RKO (cell line): Measurements from ENCODE around the gene IFI27L1.

ENCODE experiments used
- DNase-seq: peaks from one replicate; pipeline ENCODE4 v3.0.0-alpha.2; 2016; ENCODE audit warnings: low spot score

The IFI27L1 gene

DNA sequence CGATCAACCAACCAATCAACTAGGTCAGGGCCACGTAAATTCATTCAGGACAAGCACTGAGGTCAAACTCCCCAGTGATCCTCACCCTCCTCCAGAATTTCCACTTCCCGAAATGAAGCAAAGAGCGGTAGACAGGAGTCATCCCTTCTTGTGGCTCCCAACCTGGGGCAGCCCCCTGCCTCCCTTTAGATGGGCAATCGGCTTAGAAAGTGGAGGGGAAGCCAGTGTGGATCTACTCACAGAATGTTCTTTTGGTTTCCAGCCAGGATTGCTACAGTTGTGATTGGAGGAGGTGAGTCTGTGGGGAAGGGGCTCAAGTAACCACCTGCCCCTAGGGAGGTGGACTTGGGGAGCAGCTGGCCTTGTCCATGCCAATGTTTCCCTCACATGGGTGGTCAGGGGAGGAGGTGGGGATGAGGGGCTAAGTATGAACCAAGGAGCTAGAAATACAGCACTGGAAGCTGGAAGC, 33.5 kb downstream of the IFI27L1 start:
- DNase-seq = no peak

DNA sequence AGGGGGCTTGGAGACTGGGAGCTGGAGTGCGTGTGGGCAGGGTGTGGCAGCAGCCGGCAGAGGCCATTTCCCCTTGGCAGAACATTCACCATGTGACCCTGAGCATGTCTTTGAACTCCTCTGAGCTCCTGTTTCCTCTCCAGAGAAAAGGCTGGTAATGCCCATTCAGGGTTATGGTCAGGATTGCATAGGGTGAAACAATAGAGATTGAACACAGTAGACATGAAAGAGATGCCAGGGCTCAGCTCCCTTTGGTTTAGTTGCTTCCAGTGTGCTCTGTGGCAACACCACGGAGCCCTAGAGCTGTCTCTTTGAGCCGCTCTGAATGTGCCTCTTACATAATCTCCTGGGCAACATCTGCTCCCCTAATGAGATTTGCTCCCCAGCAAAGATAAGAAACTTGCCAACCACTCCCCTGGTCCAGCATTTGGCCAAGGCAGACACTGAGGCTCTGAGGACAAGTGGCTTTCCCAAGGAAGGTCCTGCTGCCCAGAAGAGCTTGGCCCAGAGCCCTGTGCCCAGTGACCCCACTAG, 34.0 kb downstream of the IFI27L1 start:
- DNase-seq = no peak

DNA sequence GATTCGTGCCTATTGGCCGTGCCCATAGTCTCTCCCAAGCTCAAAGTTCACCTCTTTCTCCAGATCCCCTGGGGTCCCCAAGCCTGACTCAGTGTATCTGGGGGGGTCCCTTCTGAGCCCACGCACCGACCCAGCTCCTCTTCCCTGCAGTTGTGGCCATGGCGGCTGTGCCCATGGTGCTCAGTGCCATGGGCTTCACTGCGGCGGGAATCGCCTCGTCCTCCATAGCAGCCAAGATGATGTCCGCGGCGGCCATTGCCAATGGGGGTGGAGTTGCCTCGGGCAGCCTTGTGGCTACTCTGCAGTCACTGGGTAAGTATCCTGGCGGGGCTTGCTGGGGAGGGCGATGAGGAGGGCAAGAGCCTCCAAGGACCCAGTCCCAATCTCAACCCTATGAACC, 34.5 kb downstream of the IFI27L1 start:
- DNase-seq = no peak

DNA sequence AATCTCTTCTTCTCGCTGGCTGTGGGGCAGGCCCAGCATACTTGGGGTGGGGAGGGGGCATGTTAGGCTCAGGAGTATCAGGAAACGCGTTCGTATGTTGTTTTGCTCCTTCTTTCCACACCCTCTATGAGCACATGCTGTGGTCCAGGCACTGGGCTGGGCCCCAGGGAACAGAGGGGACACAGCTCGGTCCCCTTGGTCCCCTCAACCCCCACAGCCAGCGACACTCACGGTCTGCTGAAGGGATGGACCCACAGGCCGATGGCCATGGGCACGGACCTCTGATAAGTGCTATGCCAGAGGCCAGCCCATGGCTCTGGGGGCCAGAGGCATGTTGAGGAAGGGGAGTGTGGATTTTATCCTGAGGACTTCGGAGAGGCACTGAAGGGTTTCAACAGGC, 35.6 kb downstream of the IFI27L1 start:
- DNase-seq = no peak

DNA sequence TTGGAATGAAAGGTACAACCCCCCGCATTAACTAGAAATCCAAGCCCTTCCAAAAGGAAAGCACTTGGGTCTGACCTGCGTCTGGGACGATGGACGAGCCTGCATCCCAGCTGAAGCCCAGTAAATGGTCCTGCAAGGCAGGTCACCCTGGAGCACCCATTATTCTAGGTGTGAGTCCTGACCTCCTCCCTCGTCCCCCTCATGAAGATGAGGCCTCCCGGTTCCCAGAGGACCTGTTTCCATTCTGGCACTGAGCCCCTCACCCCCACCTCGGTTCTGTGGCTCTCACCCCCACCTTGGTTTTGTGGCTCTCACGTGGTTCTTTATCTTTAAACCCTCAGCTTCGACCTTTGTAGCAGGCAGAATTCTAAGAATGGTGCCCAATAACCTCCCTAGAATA, 36.7 kb downstream of the IFI27L1 start:
- DNase-seq = no peak

DNA sequence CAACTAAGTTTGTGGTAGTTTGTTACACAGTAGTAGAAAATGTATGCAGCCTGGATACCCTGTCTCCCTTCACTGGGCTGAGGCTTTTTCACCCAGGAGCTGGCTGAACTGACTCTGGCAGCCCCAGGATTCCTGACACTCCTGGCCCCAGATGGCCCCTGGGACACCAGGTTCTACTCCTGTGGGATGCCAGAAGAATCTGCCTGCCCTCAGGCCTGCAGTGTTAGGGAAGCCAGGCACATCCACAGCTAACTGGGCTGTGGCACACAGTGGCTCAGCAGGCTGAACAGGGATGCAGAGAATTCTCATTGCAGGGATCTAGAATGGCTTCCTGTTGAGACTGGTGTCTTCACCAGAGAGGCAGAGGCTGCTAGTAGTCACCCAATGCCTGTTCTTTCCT, 38.0 kb downstream of the IFI27L1 start:
- DNase-seq = no peak

DNA sequence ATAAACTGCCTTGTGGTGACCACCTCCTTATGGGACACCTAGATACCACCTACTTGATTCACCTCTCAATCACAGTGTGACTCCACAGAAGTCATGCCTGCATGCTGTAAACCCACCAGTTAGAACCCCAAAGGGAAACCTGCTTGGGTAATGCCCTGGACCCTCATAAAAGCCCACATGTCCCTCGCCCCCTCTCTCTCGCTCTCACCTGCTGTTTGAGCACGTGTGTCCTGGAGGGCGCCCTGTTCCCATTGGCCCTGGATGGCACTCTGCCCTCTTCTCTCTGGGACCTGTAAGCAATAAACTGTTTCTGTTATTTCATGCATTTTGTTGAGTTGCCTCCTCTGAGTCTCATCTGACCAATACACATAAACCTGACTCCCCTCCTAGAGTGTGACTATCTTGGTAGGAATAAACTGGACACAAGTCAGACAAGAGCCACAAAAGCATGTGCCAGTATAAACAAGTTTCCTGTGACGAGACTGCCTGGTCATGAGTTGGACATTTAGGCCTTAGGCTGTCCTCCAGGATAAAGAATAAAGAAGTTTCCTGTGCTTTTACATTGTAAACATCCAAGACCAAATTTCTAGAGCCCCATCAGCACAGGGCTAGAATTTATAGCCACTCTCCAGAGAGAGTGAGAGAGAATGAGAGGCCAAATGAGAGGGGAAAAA, 39.7 kb downstream of the IFI27L1 start:
- no peak for DNase-seq

DNA sequence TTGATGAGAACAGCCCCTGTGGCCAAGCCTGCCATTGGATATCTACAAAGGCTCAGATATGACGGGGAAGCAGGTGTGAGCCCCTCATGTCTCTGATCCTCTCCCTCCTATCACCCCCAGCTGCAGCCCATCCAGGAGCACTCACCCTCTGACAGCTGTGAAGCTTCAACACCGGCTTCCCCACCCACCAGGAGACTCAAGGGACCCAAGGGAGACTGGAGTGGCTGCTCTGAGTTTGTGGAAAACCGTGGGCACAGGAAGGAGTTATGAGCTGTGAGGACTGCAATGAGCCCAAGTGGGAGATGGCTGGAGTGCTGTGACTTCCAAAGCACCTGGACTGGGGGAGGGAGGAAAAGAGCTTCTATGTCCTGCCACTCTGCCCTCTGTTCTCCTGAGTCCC, 40.4 kb downstream of the IFI27L1 start:
- DNase-seq = no peak

DNA sequence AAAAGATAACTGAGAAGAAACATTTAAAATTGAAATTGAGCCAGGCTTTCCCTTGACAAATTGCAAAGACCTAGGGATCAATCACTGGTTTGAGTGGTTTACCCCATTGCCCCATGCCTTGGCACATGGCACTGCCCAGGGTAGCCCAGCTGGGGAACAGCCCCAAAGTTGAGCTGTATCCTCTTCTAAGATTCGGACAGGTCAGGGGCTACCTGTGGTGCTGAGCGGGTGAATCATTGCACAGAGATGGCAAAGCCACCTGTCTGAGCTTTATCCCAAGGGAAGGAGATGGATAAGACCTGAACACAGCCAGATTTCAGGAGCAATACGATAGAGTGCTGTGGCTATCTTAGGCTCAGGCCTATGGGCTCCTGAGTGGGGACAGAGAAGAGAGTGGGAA, 41.3 kb downstream of the IFI27L1 start:
- DNase-seq = no peak

DNA sequence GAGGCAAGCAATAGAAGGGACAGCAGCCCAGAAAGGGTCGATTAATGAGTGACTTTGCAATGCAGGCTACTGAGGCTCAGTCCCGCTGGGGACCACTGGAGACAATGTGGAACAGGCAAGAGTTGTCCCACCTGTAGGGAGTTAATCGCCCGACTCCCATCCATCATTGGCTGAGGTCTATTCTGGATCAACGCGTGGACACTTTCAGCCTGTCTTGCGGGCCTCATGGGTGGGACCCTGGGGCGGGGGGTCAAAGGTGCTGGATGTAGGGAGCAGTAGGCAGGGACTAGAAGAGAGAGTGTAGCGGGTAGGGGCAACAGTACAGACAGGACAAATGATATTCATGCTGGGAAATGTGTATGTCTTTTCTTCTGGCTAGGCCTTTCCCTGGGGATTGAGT, 42.2 kb downstream of the IFI27L1 start:
- DNase-seq = no peak

DNA sequence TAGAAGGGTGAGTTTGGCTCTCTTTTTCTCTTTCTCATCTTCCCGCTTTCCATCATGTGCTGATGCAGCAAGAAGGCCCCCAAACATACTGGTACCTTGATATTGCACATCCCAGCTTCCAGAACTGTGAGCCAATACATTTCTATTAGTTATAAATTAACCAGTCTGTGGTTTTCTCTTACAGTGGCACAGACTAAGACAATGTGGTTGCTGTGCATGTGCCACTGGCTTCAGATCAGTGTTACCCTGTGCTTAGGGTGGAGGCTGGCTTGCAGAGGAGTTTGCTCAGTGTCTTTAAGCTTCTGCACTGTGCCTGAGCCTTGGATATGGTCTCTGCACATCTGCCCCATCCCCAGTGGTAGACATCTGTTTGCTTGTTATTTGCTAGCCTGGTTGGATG, 42.8 kb downstream of the IFI27L1 start:
- DNase-seq = no peak

DNA sequence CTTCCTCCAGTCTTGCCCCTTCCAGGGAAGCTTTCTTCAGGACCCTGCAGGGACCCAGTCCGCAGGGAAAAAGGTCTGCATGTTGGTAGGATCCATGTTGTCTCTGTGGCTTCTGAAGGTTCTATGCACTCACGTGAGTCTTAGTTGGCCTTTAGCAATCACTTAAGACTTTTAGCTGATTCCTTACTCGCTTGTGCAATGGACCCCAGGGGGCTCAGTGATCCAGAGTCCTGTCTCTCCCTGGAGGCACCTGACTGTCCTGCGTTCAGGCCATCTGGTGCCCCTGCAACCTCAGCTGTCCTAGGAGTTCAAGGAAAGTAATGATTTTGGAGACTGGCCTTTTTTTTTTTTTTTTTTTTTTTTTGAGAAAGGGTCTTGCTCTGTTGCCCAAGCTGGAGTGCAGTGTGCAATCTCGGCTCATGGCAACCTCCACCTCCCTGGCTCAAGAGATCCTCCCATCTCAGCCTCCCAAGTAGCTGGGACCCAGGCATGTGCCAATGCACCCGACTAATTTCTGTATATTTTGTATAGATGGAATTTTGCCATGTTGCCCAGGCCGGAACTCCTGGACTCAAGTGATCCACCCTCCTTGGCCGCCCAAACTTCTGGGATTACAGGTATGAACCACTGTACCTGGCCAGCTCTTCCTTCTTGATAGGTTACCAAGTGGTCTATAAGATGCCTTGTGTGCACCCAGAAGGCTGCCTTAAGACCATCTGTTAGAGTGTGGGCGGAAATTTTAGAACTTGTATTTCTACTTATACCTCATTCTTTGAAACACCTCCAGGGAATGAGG, 43.7 kb downstream of the IFI27L1 start:
- DNase-seq = no peak

DNA sequence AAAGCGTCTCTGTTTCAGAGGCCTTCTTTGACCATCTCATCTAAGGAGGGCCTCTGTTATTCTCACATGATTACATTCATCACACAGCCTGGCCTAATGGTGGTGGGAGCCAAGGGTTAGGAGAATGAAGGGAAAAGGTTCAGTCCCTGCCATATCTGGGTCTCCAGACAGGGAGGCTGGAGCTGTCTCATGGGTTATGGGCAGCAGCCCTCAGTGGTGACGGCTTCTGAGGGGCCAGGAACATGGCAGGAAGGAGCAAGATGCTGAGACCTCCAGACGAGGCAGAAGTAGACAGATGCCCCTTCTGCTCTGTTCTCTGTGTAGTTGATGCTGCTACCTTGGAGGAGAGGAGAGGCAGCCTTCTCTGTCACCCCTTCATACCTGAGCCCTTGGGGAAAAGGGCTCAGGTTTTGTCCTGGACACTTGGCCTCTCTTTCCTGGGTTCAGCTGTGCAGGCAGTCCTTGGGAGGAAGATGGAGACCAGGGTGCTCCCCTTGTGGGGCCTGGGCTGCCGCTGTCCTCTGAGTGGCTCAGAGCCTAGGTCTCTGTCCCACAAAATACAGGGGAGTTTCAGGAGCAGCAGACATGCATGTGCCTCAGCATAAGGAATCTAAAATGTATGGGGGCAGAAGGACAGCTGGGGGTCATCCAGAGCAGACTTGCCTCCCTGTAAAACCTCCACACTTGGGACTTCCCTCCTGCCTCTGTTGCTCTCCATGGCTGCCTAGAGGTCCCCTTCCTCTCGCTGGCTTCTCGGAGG, 44.7 kb downstream of the IFI27L1 start:
- DNase-seq = no peak

DNA sequence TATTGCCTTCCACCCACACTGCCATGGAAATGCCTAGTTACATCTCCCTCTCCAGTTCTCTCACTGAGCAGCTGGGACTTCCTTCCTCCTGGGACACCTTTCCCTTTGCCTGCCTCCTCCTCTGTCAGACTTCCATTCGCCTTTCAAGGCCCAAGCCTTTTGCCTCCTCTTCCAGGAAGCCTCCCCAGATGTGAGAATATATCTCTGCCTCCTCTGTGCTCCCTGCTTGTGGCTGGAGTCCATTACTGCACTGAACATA, 45.2 kb downstream of the IFI27L1 start:
- DNase-seq = no peak

DNA sequence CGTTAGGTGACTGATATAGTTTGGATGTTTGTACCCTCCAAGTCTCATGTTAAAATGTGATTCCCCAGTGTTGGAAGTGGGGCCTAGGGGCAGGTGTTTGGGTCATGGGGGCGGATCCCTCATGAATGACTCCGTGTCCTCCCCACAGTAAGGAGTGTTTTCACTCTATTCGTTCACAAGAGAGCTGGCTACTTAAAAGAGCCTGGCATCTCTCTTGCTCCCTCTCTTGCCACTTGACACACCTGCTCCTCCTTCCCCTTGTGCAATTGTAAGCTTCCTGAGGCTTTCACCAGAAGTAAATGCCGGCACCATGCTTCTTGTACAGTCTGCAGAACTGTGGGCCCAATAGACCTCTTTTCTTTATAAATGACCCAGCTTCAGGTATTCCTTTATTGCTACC, 45.7 kb downstream of the IFI27L1 start:
- DNase-seq = no peak

DNA sequence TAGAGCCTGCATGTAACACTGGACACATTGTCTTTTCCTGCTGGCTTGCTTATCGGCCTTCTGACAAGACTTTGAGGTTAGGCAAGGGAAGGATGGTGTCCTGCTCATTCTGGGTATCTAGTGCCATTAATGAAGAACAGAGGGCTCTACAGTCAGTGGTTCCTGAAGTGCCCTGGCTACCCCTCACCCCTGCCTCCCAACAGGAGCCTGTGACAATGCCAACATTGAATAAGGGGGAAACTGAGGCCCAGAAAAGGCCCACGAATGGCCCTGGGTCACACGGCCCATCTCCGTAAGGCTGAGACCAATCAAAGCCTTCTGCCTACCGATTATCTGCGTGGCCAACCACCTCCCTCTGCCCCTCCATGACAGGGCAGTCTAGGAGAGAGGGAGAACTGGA, 46.2 kb downstream of the IFI27L1 start:
- DNase-seq = no peak

DNA sequence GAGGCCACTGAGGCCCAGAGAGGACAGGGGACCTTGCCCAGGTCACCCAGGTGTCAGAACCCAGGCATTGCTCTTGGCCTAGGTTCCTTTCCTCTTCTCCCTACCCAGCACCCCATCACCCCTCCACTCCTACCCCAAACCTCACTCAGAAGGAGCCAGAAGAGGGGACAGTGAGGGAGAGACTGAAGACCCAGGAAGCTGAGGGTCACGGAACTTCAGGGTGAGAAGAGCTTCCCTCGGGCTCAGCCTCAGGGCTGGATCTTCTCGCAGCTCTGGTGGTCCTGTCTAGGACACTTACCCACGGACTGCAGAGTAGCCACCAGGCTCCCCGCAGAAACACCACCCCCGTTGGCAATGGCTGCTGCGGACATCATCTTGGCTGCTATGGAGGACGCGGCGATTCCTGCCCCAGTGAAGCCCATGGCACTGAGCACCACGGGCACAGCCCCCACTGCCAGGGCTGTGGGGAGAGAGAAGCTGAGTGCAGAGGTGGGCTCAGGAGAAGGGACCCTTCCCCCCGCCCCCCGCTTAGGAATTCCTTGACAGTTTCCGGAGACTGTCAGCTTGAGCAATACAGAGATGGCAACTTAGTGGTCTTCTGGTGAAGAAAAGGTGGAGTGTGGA, 47.2 kb downstream of the IFI27L1 start:
- DNase-seq = no peak

DNA sequence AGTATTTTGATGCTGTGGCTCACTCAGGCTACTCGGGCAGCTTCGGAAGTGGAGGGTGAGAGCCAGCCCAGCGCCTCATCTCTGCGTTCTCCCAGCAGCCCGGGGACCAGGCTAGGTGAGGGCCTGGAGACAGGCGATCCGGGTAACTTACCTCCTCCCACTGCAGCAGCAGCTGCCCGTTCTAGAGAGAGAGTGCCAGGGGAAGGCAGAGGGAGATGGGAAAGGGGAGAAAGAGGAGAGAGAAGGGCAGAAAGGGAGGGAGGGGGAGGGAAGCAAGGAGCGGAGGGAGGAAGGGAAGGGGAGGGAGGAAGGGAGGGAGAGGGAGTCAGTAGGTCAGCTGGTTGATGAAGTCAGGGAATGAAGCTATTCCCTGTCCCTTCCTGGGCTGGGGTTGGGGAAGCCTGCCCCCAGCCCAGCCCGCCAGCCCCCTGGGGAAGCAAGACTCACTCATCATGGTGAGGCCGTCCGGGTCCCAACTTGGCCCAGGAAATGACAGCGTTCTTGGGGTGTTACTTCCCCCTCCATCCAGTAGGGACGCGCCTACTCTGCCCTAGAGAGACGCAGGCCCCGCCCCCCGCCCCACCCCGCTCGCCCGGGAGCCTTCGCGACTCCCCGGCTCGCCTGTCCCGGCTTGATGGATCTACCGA, 48.1 kb downstream of the IFI27L1 start, which contains the start of gene IFI27L2:
TSS of gene IFI27L2 (minus strand) at position 494 of the 647 bp plus-strand sequence. CDS start at position 454, 40 bp downstream.
- peak; percentile 88 for DNase-seq

DNA sequence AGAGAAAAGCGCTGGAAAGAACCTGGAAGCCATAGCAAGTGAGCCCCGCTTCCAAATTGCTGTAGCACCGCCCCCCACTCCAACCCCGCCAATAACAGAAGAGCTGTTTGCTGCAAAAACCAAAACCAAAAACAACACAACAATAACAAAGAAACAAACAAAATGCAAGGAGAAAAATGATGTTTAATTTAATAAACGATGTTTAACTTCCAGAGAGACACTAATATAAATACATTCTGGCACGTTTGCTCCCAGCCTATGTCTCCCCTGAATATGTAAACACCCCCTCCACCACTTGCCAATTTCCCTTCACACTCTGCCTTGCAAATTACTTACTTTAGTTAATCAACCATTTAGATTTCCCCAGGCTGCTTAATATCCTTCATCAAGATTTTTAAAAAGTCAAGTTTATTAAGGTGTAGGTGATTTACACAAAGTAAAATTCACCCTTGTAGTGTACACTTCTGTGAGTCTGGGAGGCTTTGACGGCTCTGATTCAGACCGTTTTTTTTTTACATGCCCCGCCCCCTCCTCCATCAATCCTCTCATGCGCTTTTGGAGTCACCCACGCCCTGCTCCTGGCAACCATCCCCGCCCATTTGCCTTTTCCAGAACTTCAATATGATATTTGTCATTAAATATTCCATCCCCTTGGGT, 48.8 kb downstream of the IFI27L1 start:
- DNase-seq = peak; percentile 82

DNA sequence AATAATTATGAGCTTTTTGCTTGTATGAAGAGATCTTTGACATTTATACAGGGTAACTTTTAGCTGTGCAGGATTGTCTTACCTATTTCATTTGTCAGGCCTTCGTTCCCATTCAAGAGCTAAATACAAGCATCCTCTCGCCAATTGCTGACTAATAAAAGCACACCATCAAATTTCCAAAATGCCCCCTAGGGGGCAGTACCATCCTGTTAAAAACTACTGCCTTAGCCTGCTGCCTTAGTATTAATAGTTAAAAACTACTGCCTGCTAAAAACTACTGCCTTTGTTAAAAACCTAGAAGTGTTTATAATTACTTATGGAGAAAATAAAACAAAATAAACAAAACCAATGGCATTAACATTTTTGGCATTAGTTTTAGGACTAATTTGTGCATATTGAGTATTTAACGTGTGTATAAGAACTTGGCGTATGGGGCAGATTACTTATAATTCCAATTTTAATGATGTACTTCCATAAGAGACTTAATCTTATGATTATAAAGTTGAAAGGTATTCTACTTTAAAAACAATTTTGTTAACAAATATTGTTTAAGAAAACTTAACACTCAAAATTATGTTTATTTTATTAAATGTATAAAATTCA, 51.3 kb downstream of the IFI27L1 start:
- DNase-seq = peak; percentile 84

DNA sequence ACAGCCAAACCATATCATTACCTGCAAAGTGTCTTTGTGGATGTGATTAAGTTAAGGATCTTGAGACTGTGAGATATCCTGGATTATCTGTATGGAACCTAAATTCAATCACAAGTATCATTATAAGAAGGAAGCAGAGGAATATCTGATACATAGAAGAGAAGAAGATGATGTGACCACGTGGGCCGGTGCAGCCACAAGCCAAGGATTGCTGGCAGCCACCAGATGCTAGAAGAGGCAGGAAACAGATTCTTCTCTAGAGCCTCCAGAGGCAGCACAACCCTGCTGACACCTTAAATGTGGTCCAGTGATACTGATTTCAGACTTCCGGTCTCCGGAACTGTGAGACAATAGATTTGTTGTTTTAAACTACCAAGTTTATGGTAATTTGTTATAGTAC, 54.4 kb downstream of the IFI27L1 start:
- no peak for DNase-seq
